Vagina (tissue), 2 donors: ENCODE results near the gene ST7.

Experiments
- POLR2A ChIP-seq, 2 donors: fragments of 450-650 bp; IDR thresholded peaks; one replicate each; pipeline ENCODE4 v1.6.1; 2017; ENCODE audit warnings: antibody characterized with exemption in 2 of 2, mild to moderate bottlenecking in 2 of 2, moderate library complexity in 2 of 2
- POLR2AphosphoS5 ChIP-seq, 2 donors: sonication (generic); formaldehyde crosslinking; IDR thresholded peaks; one replicate each; pipeline ENCODE4 v1.9.0; 2017; ENCODE audit warnings: antibody characterized with exemption in 2 of 2, mild to moderate bottlenecking in 2 of 2, low read depth in 1 of 2; ENCODE audit not compliant: insufficient read depth in 1 of 2
- TF ChIP-seq, protein P1 (sequence below), 3 experiments: fragments of 450-650 bp in 2 of 3; fragments of 200-600 bp in 1 of 3; sonication (generic) in 1 of 3; IDR thresholded peaks; one replicate each; pipeline ENCODE4 v1.5.1; 2017 to 2019; ENCODE audit warnings: antibody characterized with exemption in 3 of 3, mild to moderate bottlenecking in 2 of 3, moderate library complexity in 2 of 3

GRCh38 chr7:117086788-117087187 lies 133.5 kb downstream of the ST7 start:
- TF ChIP-seq, protein P1, sequence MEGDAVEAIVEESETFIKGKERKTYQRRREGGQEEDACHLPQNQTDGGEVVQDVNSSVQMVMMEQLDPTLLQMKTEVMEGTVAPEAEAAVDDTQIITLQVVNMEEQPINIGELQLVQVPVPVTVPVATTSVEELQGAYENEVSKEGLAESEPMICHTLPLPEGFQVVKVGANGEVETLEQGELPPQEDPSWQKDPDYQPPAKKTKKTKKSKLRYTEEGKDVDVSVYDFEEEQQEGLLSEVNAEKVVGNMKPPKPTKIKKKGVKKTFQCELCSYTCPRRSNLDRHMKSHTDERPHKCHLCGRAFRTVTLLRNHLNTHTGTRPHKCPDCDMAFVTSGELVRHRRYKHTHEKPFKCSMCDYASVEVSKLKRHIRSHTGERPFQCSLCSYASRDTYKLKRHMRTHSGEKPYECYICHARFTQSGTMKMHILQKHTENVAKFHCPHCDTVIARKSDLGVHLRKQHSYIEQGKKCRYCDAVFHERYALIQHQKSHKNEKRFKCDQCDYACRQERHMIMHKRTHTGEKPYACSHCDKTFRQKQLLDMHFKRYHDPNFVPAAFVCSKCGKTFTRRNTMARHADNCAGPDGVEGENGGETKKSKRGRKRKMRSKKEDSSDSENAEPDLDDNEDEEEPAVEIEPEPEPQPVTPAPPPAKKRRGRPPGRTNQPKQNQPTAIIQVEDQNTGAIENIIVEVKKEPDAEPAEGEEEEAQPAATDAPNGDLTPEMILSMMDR (IDR thresholded peaks at IDR 0.05), result no peak
- TF ChIP-seq POLR2A (IDR thresholded peaks at IDR 0.05) (no peak), POLR2AphosphoS5 (IDR thresholded peaks at IDR 0.05; ENCODE audit: insufficient read depth in 1 of 2, low read depth in 1 of 2) (no peak)
